Measurements from ENCODE around the gene SMAD7.

DNA sequence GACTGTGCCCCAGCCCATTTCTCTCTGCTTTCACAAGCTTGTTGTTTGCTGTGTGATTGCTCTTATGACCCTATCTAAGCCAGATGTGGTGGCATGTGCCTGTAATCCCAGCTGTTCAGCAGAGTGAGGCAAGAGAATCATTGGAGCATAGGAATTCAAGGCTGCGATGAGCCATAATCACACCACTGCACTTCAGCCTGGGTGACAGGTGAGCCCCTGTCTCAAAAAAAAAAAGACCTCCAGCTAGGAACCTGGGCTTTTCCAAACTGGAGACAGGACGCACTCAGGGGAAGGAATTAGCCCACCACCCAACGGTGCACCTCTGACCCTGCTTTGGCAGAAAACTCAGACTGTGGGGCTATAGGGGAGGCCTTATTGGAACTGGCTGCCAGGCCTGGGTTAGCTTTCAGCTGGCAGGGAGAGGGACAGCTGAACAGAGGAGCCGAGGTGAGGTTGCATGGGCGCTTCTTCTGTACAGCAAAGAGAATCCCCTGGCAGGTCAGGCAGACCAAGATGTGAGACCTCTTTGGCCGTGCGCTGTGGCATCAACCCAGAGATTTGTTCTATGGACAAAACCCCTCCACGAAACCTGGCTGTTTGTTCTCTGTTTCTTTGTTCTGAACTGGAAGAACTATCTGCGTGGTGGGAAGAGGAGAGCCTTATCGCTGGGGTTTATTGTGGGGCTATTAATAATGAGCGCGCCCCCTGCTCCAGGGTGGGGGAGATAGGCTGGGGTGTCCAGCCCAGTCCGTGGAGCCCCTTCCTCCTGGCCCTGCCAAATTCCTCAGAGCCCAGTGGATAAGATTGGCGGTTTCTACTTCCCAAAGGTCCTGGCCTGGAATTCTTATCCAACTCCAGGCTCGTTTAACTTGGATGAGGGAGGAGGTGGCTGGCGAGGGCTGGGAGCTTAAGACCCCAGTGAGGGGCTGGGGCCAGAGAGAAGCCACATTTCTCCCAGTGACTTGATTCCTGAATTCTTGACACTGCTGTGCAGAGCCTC is 38.8 kb upstream of the SMAD7 start:
- TF ChIP-seq GATA3 (IDR thresholded peaks at IDR 0.05; ENCODE audit: low read depth, low read length) (no peak), GATA2 (IDR thresholded peaks at IDR 0.05; ENCODE audit: low read depth, low read length) (no peak)
